Endothelial cell of coronary artery (primary cell): ENCODE measurements around the gene NUDCD3. TPM values are rescaled to one million over a fixed set of nuclear protein-coding genes. Genes with fewer than 3 reads are reported as not detected.

Source experiments
- total RNA-seq: library from RNA; depleted of rRNA; stranded (reverse); fragments of >200 nt; gene quantifications from 2 replicates; pipeline ENCODE4 v1.2.3, GENCODE V29; 2014

Gene NUDCD3
- total RNA-seq, result 125 and 153 TPM in 2 replicates

DNA sequence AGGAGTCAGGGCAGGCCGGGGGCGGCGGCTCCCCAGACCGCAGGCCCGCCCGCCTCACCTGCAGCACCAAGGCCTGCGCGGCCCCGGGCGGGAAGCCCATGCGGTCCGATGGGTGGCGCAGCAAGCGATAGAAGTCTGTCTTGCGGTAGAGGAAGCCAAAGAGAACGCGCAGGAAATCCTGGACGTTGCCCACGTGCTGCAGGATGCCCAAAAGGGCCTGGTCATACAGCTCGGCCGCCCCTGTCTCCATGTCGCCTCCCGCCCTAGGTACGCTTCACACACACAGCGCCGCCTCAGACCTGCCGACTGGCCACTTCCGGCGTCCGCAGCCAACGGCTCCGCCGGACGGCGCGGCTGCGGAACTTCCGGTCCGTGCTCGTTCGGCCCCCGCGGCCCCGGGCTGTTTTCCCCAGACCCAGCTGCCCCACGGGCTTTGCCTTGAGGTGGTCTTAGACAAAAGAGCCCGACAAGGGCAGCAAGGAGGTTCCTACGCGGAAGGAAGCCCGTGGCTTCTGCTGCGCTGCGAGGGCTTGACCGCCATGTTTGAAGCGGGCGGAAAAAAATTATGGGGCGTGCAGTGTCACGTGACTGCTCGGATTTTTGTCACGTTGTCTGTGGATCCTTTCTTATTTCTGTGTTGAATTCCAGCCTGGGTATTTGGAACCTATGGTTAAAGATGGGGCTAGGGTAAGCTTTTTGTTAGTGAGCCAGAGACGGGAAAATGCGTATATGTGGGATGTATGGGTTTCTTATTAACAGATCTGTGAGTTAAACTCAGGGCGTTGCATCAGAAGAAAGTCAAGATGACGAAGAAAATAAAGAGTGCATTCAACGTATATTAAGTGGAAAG is at the start of gene NUDCD3:
Gene NUDCD3, minus strand, starts transcription at position 308 of the 850 bp plus-strand sequence. Its CDS starts 58 bp downstream, at position 250.

Other genes starting within 250 kb of the NUDCD3 start
- gene CAMK2B, start 165.1 kb downstream of the NUDCD3 start, total RNA-seq, result 0.28 and 3.1 TPM in 2 replicates
- not detected in 2 replicates for gene NPC1L1, start 50.7 kb upstream of the NUDCD3 start, total RNA-seq
- 54.1 and 63.2 TPM in 2 replicates for gene DDX56, start 83.2 kb upstream of the NUDCD3 start, total RNA-seq
- 57.0 and 74.5 TPM in 2 replicates for gene TMED4, start 91.6 kb upstream of the NUDCD3 start, total RNA-seq
- 37.6 and 46.0 TPM in 2 replicates for gene OGDH, start 116.0 kb upstream of the NUDCD3 start, total RNA-seq